Suprapubic skin (tissue), 3 donors: ENCODE measurements around the gene TRIM3.

Source experiments
- POLR2A ChIP-seq, 2 donors: fragments of 450-650 bp; IDR thresholded peaks; one replicate each; pipeline ENCODE4 v1.6.1; 2017; ENCODE audit warnings: antibody characterized with exemption in 2 of 2, mild to moderate bottlenecking in 2 of 2, moderate library complexity in 2 of 2
- TF ChIP-seq, protein P1 (sequence below), 2 donors: fragments of 200-600 bp in 1 of 2; fragments of 450-650 bp in 1 of 2; sonication (generic) in 1 of 2; IDR thresholded peaks; one replicate each; pipeline ENCODE4 v1.5.1; 2016 to 2019; ENCODE audit warnings: antibody characterized with exemption in 2 of 2, mild to moderate bottlenecking in 1 of 2, moderate library complexity in 1 of 2

DNA sequence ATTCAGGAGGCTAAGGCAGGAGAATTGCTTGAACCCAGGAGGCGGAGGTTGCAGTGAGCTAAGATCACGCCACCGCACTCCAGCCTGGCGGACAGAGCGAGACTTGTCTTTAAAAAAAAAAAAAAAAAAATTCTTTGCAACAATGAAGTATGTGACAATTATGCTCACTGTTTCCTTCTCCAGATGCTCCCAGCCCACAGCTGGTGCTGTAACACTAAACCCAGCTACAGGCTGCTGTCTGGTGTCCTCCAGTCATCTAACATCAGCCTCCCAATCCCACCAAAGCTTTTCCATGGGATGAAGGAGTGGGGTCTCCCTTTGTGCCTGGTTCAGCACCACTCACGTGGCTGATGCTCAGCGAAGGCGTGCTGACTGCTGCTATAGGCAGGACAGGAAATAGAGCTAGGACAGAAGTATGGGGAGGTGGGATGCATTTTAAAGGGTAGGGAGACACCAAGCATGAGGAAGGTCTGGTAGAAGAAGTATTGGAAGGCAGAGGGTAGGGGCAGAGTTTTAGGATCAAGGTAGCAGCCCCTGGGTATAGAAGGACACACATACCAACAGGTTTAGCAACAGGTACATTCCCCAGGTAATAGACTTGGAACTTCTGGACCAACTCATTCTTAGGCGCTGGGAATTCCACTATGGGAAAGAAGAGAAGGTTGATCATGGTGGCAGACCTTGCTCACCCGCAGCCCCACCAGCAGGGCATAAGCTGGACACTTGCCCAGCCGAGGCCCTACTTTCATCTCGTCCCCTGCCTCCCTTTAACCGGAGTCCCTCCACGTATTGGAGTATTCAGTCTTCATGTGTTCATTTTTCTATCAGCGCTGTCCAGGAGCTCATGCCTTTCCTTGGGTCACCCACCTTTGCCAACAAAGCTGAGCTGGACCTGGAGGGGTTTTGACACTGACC, 73.1 kb downstream of the TRIM3 start:
- TF ChIP-seq, protein P1, sequence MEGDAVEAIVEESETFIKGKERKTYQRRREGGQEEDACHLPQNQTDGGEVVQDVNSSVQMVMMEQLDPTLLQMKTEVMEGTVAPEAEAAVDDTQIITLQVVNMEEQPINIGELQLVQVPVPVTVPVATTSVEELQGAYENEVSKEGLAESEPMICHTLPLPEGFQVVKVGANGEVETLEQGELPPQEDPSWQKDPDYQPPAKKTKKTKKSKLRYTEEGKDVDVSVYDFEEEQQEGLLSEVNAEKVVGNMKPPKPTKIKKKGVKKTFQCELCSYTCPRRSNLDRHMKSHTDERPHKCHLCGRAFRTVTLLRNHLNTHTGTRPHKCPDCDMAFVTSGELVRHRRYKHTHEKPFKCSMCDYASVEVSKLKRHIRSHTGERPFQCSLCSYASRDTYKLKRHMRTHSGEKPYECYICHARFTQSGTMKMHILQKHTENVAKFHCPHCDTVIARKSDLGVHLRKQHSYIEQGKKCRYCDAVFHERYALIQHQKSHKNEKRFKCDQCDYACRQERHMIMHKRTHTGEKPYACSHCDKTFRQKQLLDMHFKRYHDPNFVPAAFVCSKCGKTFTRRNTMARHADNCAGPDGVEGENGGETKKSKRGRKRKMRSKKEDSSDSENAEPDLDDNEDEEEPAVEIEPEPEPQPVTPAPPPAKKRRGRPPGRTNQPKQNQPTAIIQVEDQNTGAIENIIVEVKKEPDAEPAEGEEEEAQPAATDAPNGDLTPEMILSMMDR (IDR thresholded peaks at IDR 0.05) = no peak
- no peak for TF ChIP-seq POLR2A (IDR thresholded peaks at IDR 0.05)
